AG20443 (cell line): ENCODE results near the gene ATF4.
"Not testable (repeated sequence)": the region's sequence is repeated elsewhere in the genome, so short reads cannot be mapped to it uniquely, and the experiment has no call there.

ENCODE experiments used
- DNase-seq: peaks from one replicate; pipeline ENCODE4 v3.0.0; 2012; ENCODE audit warnings: low spot score, mixed read lengths

Gene ATF4

GRCh38 chr22:39489094-39490068 is 31.0 kb upstream of the ATF4 start:
- no peak for DNase-seq

DNA sequence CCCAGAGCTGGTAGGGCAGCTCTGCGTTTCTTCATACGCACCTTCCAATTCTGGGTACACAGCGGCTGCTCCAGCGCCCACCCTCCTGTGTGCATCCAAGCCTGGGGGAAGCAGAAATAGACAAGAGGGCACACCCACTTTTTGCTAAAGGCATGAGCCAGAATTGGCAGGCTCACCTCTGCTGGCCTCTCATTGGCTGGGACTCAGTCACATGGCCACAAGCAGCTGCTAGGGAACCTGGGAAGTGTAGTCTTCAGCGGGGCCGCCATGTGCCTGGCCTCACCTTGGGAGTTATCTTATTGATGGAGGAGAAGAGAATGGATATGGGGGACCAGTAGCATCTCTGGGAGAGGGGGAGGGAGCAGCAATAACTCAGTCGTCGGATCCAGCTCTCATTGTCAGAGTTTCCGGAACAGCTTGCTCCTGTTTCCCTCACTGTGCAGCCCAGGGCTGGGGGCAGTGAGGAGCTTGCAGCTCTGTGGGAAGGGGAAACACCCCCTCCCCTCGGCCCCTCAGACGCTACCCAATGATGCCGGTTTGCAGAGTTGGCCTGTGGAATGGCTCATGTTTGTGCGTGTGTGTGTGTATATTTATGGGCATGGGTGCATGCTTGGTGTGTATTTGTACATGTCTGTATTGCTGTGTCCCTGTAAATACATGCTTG is 30.1 kb upstream of the ATF4 start:
- DNase-seq: peak; percentile 89

GRCh38 chr22:39490966-39491680 is 29.2 kb upstream of the ATF4 start:
- no peak for DNase-seq

DNA sequence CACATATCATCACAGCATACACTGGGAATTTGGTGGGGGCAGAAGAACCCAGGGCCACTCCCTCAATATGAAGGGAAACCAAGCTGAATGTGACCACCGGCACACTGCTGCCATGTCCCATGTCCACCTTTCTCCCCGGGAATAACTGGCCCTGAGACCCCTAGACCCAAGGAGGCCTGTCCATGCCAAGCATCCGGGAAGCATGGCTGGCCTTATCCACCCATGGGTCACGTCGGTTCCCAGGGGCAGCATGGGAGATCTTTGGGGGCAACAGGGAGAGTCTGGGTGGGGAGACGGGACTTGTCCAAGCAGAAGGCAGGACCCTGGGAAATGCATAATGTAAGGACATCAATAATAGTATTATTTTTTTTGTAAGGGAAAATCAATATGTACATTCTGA is 28.7 kb upstream of the ATF4 start:
- DNase-seq: no peak

DNA sequence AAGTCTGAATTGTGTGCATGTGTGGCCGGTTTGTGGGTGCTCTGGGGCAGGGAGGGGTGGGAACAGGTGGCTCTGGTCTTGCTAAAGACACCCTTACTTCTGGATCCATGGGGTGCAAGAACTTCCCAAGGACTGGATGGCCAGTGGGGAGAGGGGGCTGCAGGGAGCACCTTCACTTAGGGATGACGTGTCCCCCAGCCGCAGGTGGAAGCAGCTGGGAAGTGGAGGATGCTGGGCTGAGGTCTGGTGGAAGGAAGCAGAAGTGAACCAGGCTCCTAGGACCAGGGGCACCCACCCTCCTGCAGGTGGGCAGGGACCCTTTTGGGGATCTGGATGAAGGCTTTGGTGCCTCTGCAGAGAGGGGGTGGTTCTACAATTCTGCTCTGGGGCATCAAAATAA is 28.2 kb upstream of the ATF4 start:
- DNase-seq: no peak

- peak; percentile 91 for DNase-seq
These were observed 26.6 kb upstream of the ATF4 start for GRCh38 chr22:39493759-39494158.

DNA sequence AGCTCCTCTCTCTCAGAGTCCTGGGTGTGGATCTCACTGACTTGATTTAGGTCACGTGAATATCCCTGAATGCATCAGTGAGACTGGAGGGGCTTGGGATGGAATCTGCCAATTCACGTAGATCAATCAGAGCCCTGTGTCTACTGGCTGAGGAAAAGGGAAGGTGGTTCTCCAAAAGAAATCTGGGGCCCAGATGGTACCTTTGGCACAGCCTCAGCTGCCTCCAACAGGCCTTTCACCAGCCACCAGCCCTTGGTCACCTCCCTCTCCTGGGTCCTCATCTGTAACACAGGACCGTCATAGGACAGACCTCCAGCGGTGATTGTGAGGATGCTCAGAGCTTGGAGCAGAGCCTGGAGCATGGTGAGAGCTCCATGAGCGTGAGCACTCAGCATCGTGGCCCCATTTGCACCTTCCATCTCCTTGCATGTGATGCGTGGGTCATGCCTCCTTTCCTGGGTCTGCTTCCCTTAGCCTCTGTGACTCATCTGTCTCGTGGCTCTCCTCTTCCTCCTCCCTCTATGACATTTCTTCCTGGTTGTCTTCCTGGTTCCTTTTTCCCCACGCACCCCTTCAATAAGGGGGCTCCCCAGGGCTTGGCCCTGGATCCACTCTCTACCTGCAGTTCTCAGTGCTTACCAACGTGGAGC is 25.8 kb upstream of the ATF4 start:
- DNase-seq: no peak

GRCh38 chr22:39496131-39496838 is 24.1 kb upstream of the ATF4 start:
- DNase-seq: peak; percentile 66

- DNase-seq: no peak
These were observed 22.9 kb upstream of the ATF4 start for GRCh38 chr22:39497429-39497828.

GRCh38 chr22:39498368-39498767 is 22.0 kb upstream of the ATF4 start:
- DNase-seq: no peak

DNA sequence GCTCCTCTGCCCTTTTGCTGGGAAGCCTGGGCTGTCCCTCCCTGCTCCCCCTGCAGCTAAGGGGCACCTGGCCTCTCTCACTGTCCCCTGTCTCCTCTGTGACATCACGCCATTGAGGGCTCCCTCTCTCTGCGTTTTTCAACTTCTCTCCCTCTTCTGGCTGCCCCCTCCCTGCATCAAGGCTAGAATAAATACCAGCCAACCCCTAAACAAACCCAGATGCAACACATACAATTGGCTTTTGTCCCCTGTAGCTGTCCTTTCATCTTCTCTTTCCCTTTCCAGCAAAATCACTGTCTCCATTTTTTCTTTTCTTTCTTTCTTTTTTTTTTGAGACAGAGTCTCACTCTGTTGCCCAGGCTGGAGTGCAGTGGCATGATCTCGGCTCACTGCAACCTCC is 21.6 kb upstream of the ATF4 start:
- DNase-seq: no peak

- no peak for DNase-seq
These were observed 20.3 kb upstream of the ATF4 start for GRCh38 chr22:39500101-39500500.

DNA sequence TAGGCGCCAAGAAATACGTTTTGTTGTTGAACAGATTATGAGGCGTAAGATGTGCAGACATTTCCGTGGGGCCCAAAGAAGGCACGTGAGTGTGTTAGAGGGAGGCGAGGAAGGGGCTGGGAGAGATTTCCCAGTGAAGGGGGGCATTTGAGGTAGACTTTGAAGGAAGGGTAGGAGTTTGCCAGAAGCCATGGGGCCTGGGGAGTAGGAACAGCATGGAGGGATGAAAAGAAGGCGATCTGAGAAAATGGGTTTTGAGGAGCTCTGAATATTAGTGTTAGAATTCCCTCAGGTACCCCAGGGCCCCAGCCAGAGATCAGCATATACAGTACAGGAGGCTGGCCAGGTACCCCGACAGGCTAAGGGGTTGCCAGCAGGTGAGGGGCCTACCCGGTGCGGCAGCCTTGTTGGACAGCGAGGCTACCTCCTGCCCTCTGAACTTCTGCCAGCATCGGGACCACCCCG is 18.7 kb upstream of the ATF4 start:
- no peak for DNase-seq

GRCh38 chr22:39502109-39502788 is 18.1 kb upstream of the ATF4 start, which contains the start of gene MIEF1:
Gene MIEF1, plus strand, starts transcription at chr22:39502290. Its CDS starts 9,005 bp downstream, at chr22:39511295.
- peak; percentile 97 for DNase-seq

- DNase-seq: no peak
These were observed 17.5 kb upstream of the ATF4 start for GRCh38 chr22:39502789-39503409.

DNA sequence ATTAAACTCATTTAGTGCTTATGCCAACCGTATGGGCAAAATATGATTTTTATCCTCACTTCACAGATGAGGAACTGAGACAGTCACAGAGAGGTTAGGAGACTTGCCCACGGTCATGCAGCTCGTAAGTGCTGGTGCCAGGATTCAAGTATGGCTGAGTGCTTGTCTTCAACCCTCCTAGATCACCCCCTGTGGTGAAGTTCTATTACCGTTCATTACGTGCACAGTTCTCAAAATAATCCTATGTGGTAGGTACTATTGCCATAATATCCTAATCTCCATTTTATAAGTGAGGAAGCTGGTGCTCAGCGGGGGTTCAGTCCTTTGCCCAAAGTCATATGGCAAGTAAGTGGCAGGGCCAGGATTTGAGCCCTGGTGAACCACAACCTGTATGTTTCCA is 16.7 kb upstream of the ATF4 start:
- DNase-seq: no peak

DNA sequence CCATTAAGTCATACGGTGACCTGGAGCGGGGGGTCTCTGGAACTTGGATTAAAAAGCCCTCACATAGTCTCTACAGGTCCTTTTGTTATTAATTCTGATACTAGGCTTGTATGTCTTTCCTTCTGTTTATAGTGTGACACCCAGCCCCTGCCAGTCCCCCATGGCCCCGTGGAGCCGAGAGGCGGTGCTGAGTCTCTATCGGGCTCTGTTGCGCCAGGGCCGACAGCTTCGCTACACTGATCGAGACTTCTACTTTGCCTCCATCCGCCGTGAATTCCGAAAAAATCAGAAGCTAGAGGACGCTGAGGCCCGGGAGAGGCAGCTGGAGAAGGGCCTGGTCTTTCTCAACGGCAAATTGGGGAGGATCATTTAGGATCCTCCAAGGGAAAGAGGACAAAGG is 16.3 kb upstream of the ATF4 start:
- DNase-seq: no peak

GRCh38 chr22:39507021-39507420 is 13.3 kb upstream of the ATF4 start:
- not testable (repeated sequence) for DNase-seq

DNA sequence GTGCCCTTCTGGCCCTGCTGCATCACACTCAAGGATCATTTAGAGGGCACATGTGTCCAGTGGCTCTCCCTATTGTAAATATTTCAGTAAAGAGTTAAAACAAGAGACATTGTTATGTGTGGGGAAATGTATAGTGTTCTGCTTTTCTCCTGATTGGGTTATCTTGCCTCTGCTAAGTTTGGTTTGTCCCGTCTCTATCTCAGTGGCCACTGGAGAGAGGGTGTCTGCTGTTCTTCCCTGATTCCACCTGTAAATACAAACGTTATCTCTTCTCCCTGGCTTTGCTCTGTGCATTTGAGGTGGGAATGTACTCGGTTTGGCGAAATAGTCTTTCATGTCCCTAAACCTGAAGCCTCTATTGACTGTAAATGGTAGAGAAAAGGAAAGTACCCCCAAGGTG is 12.0 kb upstream of the ATF4 start:
- DNase-seq: no peak

DNA sequence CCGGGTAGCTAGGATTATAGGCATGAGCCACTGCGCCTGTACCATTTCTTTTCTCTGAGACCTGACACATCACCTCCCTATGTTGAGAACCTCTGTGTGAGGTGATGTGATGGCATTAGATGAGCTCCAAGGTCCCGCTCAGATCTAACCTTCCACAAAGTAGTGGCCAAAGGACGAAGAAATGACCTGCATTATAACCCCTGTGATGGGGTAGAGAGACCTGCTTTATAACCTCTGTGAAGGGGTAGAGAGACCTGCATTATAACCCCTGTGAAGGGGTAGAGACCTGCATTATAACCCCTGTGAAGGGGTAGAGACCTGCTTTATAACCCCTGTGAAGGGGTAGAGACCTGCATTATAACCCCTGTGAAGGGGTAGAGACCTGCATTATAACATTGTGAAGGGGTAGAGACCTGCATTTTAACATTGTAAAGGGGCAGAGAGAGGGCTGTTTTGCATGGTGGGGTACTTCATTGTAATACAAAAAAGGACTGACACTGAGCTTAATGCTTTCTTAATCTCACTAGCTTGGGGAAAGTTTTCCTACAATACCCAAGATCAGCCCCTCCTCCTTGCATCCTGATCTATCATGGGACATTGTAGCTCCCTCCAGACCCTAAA is 9.7 kb upstream of the ATF4 start:
- DNase-seq: no peak
